ENCODE results near the gene CRTAC1.

Gene CRTAC1

DNA sequence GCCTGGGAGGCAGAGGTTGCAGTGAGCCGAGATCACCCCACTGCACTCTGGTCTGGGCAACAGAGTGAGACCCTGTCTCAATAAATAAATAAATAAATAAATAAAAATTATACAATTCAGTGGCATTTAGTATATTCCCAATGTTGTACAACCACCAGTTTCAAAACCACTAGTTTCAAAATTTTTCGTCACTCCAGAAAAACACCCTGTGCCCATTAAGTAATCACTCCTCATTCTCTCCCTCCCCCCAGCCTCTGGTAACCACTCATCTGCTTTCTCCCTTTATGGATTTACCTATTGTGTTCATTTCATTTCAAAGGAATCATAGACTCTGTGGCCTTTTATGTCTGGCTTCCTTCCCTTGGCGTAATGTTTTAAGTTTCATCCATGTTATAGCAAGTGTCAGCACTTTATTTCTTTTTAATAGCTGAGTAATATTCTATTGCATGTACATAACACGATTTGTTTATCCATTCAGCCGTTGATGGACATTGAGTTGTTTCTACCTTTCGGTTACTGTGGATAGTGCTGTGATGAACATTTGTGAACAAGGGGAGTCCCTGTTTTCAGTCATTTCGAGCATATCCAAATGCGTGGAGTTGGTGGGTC is 210.2 kb downstream of the CRTAC1 start:
- TF ChIP-seq, protein P1, sequence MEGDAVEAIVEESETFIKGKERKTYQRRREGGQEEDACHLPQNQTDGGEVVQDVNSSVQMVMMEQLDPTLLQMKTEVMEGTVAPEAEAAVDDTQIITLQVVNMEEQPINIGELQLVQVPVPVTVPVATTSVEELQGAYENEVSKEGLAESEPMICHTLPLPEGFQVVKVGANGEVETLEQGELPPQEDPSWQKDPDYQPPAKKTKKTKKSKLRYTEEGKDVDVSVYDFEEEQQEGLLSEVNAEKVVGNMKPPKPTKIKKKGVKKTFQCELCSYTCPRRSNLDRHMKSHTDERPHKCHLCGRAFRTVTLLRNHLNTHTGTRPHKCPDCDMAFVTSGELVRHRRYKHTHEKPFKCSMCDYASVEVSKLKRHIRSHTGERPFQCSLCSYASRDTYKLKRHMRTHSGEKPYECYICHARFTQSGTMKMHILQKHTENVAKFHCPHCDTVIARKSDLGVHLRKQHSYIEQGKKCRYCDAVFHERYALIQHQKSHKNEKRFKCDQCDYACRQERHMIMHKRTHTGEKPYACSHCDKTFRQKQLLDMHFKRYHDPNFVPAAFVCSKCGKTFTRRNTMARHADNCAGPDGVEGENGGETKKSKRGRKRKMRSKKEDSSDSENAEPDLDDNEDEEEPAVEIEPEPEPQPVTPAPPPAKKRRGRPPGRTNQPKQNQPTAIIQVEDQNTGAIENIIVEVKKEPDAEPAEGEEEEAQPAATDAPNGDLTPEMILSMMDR (IDR thresholded peaks at IDR 0.05; ENCODE audit: low read depth, low read length, missing control alignments): no peak
- no peak for DNase-seq (ENCODE audit: low read depth)
- H3K4me3 ChIP-seq (ENCODE audit: low read depth, low read length): no peak overlapping the region
- in situ Hi-C loops (cut with HindIII; ENCODE audit: low sequenced_read_pairs): no loop called here

- H3K4me3 ChIP-seq (ENCODE audit: low read depth, low read length): no peak overlapping the region
- in situ Hi-C loops (cut with HindIII; ENCODE audit: low sequenced_read_pairs): no loop called here
- TF ChIP-seq, protein P1 (IDR thresholded peaks at IDR 0.05; ENCODE audit: low read depth, low read length, missing control alignments): no peak
- no peak for DNase-seq (ENCODE audit: low read depth)
Measured at GRCh38 chr10:97818572-97818971, 211.8 kb downstream of the CRTAC1 start.

- DNase-seq (ENCODE audit: low read depth): no peak
- in situ Hi-C loops (cut with HindIII; ENCODE audit: low sequenced_read_pairs): no loop called here
- H3K4me3 ChIP-seq (ENCODE audit: low read depth, low read length): no peak overlapping the region
Measured at GRCh38 chr10:97816609-97817008, 213.8 kb downstream of the CRTAC1 start.

More at GRCh38 chr10:97816609-97817008, 213.8 kb downstream of the CRTAC1 start:
- TF ChIP-seq, protein P1 (IDR thresholded peaks at IDR 0.05; ENCODE audit: low read depth, low read length, missing control alignments): no peak
